A673 (cell line): Measurements from ENCODE around the gene DMKN. TPM values are rescaled to one million over a fixed set of nuclear protein-coding genes. Genes with fewer than 3 reads are reported as not detected.
A peak's percentile ranks its signal among the peaks of the same experiment; 100 is the strongest.

Source experiments
- BruUV-seq: library from RNA; stranded (reverse); fragments of 400-500 nt; replicated peaks from 2 replicates; lab custom pipeline; 2021; lab: Mats Ljungman, UMichigan
- CTCF ChIA-PET: fragments of 300-600 bp; sonication (Branson Sonifier 250); formaldehyde crosslinking; loops from one replicate; lab custom pipeline; 2022; ENCODE audit warnings: antibody characterized with exemption; lab: Charles Lee
- POLR2A ChIA-PET: fragments of 300-600 bp; sonication (Branson Sonifier 250); formaldehyde crosslinking; loops from one replicate; lab custom pipeline; 2022; ENCODE audit warnings: antibody characterized with exemption; ENCODE audit not compliant: low non-redundant PET; lab: Charles Lee
- DNase-seq: peaks from one replicate; pipeline ENCODE4 v3.0.0-alpha.2; 2015; ENCODE audit warnings: low spot score
- H3K27ac ChIP-seq: fragments of 200-600 bp; sonication (generic); 2 replicates; pipeline ENCODE4 v1.5.1; 2016; ENCODE audit warnings: mixed run types, low read depth, mild to moderate bottlenecking, mixed read lengths, antibody characterized with exemption, low read length; ENCODE audit not compliant: poor library complexity, severe bottlenecking
- H3K27me3 ChIP-seq: fragments of 200-600 bp; sonication (generic); replicated peaks from 2 replicates; pipeline ENCODE4 v1.6.1; 2017; ENCODE audit warnings: mixed run types, low read depth, mild to moderate bottlenecking, mixed read lengths, antibody characterized with exemption, low read length; ENCODE audit not compliant: insufficient read depth, poor library complexity
- H3K36me3 ChIP-seq: fragments of 200-600 bp; sonication (generic); 2 replicates; pipeline ENCODE4 v1.6.1; 2016; ENCODE audit warnings: mixed run types, mild to moderate bottlenecking, mixed read lengths, antibody characterized with exemption, low read length; ENCODE audit not compliant: insufficient read depth, poor library complexity, severe bottlenecking
- H3K4me1 ChIP-seq: fragments of 200-600 bp; sonication (generic); 2 replicates; pipeline ENCODE4 v1.6.1; 2017; ENCODE audit warnings: mixed run types, mild to moderate bottlenecking, mixed read lengths, antibody characterized with exemption, low read length; ENCODE audit not compliant: insufficient read depth, poor library complexity, severe bottlenecking
- H3K4me3 ChIP-seq: fragments of 200-600 bp; sonication (generic); 2 replicates; pipeline ENCODE4 v1.5.1; 2016; ENCODE audit warnings: low read depth, mixed run types, mild to moderate bottlenecking, mixed read lengths, low read length; ENCODE audit not compliant: poor library complexity, severe bottlenecking
- H3K9me3 ChIP-seq: fragments of 200-600 bp; sonication (generic); 2 replicates; pipeline ENCODE4 v1.6.1; 2016; ENCODE audit warnings: mixed run types, low read depth, mild to moderate bottlenecking, mixed read lengths, antibody characterized with exemption, low read length; ENCODE audit not compliant: poor library complexity, severe bottlenecking
- CTCF ChIP-seq: fragments of 300-800, 200-600 bp; sonication (generic); conservative IDR thresholded peaks from 2 replicates; pipeline ENCODE4 v1.5.1; 2017; ENCODE audit warnings: low read depth, mild to moderate bottlenecking, antibody characterized with exemption, low read length, moderate library complexity, mixed read lengths
- EZH2 ChIP-seq: fragments of 200-600 bp; sonication (generic); IDR thresholded peaks from 2 replicates; pipeline ENCODE4 v1.6.1; 2017; ENCODE audit warnings: borderline replicate concordance, low read depth, mild to moderate bottlenecking, mixed read lengths, antibody characterized with exemption, low read length; ENCODE audit not compliant: poor library complexity, severe bottlenecking
- intact Hi-C: fragments of 100-400 bp; cut with micrococcal nuclease; formaldehyde crosslinking; loops from one replicate; pipeline ENCODE4 v1.10.0; 2022; ENCODE audit not compliant: unreplicated experiment
- total RNA-seq: library from RNA; stranded (reverse); gene quantifications from 2 replicates; pipeline ENCODE4 v1.2.3, GENCODE V29; 2021

DMKN gene
- total RNA-seq, 1 experiment from 2014 or later = not detected

- H3K27me3 ChIP-seq = peaks cover 18% of the 10 kb centered on the region
- H3K9me3 ChIP-seq = no peaks in the 10 kb centered on the region
- CTCF ChIA-PET = interaction anchor here (0.5 to 0.6 kb wide), 4 partner anchors 10 to 490 kb away, joined by 3 to 4 read pairs (median 3); no protein-coding TSS in a partner anchor
- no peaks in the 10 kb centered on the region for H3K36me3 ChIP-seq
- H3K27ac ChIP-seq = no peak overlapping the region
- H3K4me1 ChIP-seq = no peaks in the 10 kb centered on the region
- POLR2A ChIA-PET = interaction anchor here (0.7 kb wide), 1 partner anchor 118 kb away, joined by 8 read pairs; no protein-coding TSS in a partner anchor
- BruUV-seq = no TSS peak
- peak; percentile 83 for DNase-seq
- H3K4me3 ChIP-seq = peak overlapping the region; percentile 47
- intact Hi-C loops = no loop called here
- no peak for TF ChIP-seq EZH2
- peak; percentile 31; the same call in 1 of the 2 replicates for TF ChIP-seq CTCF
These were observed 44.3 kb upstream of the DMKN start for GRCh38 chr19:35557539-35558399.

- H3K4me1 ChIP-seq = no peaks in the 10 kb centered on the region
- no peak overlapping the region for H3K4me3 ChIP-seq
- H3K27me3 ChIP-seq = peaks cover 15% of the 10 kb centered on the region
- H3K27ac ChIP-seq = no peak overlapping the region
- no peaks in the 10 kb centered on the region for H3K36me3 ChIP-seq
- no peaks in the 10 kb centered on the region for H3K9me3 ChIP-seq
- no peak for TF ChIP-seq EZH2
- TF ChIP-seq CTCF = no peak
- no TSS peak for BruUV-seq
- CTCF ChIA-PET = interaction anchor here (0.5 to 0.9 kb wide), 2 partner anchors 9 to 248 kb away, joined by 3 read pairs; no protein-coding TSS in a partner anchor
- POLR2A ChIA-PET = no interaction called here
- no peak for DNase-seq
- intact Hi-C loops = no loop called here
These were observed 43.5 kb upstream of the DMKN start for GRCh38 chr19:35556846-35557538.

GRCh38 chr19:35556025-35556590 is 42.7 kb upstream of the DMKN start:
- ChIA-PET CTCF (interaction anchor here (0.9 kb wide), 1 partner anchor 8 kb away, joined by 3 read pairs; no protein-coding TSS in a partner anchor), POLR2A (no interaction called here)
- BruUV-seq = no TSS peak
- no peak for DNase-seq
- Histone ChIP-seq H3K9me3 (no peaks in the 10 kb centered on the region), H3K27me3 (peaks cover 13% of the 10 kb centered on the region), H3K4me1 (no peaks in the 10 kb centered on the region), H3K36me3 (no peaks in the 10 kb centered on the region), H3K4me3 (no peak overlapping the region), H3K27ac (no peak overlapping the region)
- no peak for TF ChIP-seq EZH2
- no peak for TF ChIP-seq CTCF
- intact Hi-C loops = no loop called here
